H9 (cell line): ENCODE measurements around the gene TBX1. TPM values are rescaled to one million over a fixed set of nuclear protein-coding genes. Genes with fewer than 3 reads are reported as not detected.

Experiments used
- DNase-seq: peaks from one replicate; pipeline ENCODE4 v3.0.0-alpha.2; 2017
- H2AFZ ChIP-seq: one replicate; pipeline ENCODE4 v1.6.1; 2013; ENCODE audit warnings: mild to moderate bottlenecking, low read length, control low read depth, moderate library complexity
- H2AK5ac ChIP-seq: 2 replicates; pipeline ENCODE4 v1.6.1; 2013; ENCODE audit warnings: low read length, control low read depth, mixed read lengths; ENCODE audit not compliant: insufficient read length
- H2BK120ac ChIP-seq: one replicate; pipeline ENCODE4 v1.6.1; 2013; ENCODE audit warnings: low read depth, mild to moderate bottlenecking, low read length, control low read depth, inconsistent platforms; ENCODE audit not compliant: poor library complexity, severe bottlenecking
- H2BK12ac ChIP-seq: 2 replicates; pipeline ENCODE4 v1.6.1; 2013; ENCODE audit warnings: low read length, control low read depth, mixed read lengths, low read depth; ENCODE audit not compliant: insufficient read length
- H2BK15ac ChIP-seq: 2 replicates; pipeline ENCODE4 v1.6.1; 2013; ENCODE audit warnings: low read depth, low read length, control low read depth
- H2BK20ac ChIP-seq: one replicate; pipeline ENCODE4 v1.6.1; 2013; ENCODE audit warnings: low read depth, mild to moderate bottlenecking, low read length, control low read depth, inconsistent platforms; ENCODE audit not compliant: poor library complexity, severe bottlenecking
- H2BK5ac ChIP-seq: 2 replicates; pipeline ENCODE4 v1.6.1; 2013; ENCODE audit warnings: low read length, control low read depth, mixed read lengths; ENCODE audit not compliant: insufficient read length
- H3K14ac ChIP-seq: 2 replicates; pipeline ENCODE4 v1.6.1; 2013; ENCODE audit warnings: low read length, control low read depth; ENCODE audit not compliant: insufficient read depth
- H3K18ac ChIP-seq: 2 replicates; pipeline ENCODE4 v1.6.1; 2013; ENCODE audit warnings: low read depth, mild to moderate bottlenecking, mixed read lengths, low read length, control low read depth; ENCODE audit not compliant: insufficient read length
- H3K23ac ChIP-seq: 2 replicates; pipeline ENCODE4 v1.6.1; 2013; ENCODE audit warnings: low read length, control low read depth, mixed read lengths, low read depth; ENCODE audit not compliant: insufficient read length
- H3K23me2 ChIP-seq: 2 replicates; pipeline ENCODE4 v1.6.1; 2013; ENCODE audit warnings: low read depth, mild to moderate bottlenecking, mixed read lengths, low read length, control low read depth; ENCODE audit not compliant: insufficient read length, poor library complexity, severe bottlenecking
- H3K27ac ChIP-seq: 2 replicates; pipeline ENCODE4 v1.5.1; 2013; ENCODE audit warnings: low read length, control low read depth, mixed read lengths, low read depth; ENCODE audit not compliant: insufficient read length
- H3K27me3 ChIP-seq: 2 replicates; pipeline ENCODE4 v1.6.1; 2013; ENCODE audit warnings: low read length, control low read depth, inconsistent platforms; ENCODE audit not compliant: insufficient read depth
- H3K4ac ChIP-seq: 2 replicates; pipeline ENCODE4 v1.6.1; 2013; ENCODE audit warnings: low read depth, mild to moderate bottlenecking, control low read depth, inconsistent platforms, low read length, moderate library complexity
- H3K4me1 ChIP-seq: 2 replicates; pipeline ENCODE4 v1.6.1; 2013; ENCODE audit warnings: low read length, control low read depth, inconsistent platforms; ENCODE audit not compliant: insufficient read depth
- H3K4me2 ChIP-seq: 2 replicates; pipeline ENCODE4 v1.6.1; 2013; ENCODE audit warnings: low read length, control low read depth, mixed read lengths; ENCODE audit not compliant: insufficient read length, insufficient read depth
- H3K56ac ChIP-seq: 2 replicates; pipeline ENCODE4 v1.6.1; 2013; ENCODE audit warnings: low read depth, mild to moderate bottlenecking, mixed read lengths, low read length, control low read depth; ENCODE audit not compliant: insufficient read length
- H3K79me1 ChIP-seq: 2 replicates; pipeline ENCODE4 v1.6.1; 2013; ENCODE audit warnings: low read depth, mild to moderate bottlenecking, moderate library complexity, low read length, control low read depth, inconsistent platforms; ENCODE audit not compliant: insufficient read depth, poor library complexity, severe bottlenecking
- H3K79me2 ChIP-seq: 2 replicates; pipeline ENCODE4 v1.6.1; 2013; ENCODE audit warnings: low read length, control low read depth, inconsistent platforms; ENCODE audit not compliant: insufficient read depth
- H3K9ac ChIP-seq: 2 replicates; pipeline ENCODE4 v1.6.1; 2013; ENCODE audit warnings: low read length, control low read depth, mixed read lengths; ENCODE audit not compliant: insufficient read length; ENCODE audit errors: extremely low read depth
- H3K9me3 ChIP-seq: one replicate; pipeline ENCODE4 v1.6.1; 2013; ENCODE audit warnings: low read depth, low read length, inconsistent platforms; ENCODE audit not compliant: control insufficient read depth
- H3T11ph ChIP-seq: one replicate; pipeline ENCODE4 v1.6.1; 2013; ENCODE audit warnings: mild to moderate bottlenecking, low read length, control low read depth, inconsistent platforms
- H4K20me1 ChIP-seq: one replicate; pipeline ENCODE4 v1.6.1; 2013; ENCODE audit not compliant: control insufficient read depth, insufficient read length, insufficient read depth
- H4K5ac ChIP-seq: 2 replicates; pipeline ENCODE4 v1.6.1; 2013; ENCODE audit warnings: low read depth, mild to moderate bottlenecking, mixed read lengths, low read length, control low read depth; ENCODE audit not compliant: insufficient read length
- H4K8ac ChIP-seq: replicated peaks from 2 replicates; pipeline ENCODE4 v1.6.1; 2013; ENCODE audit warnings: low read length, control low read depth, mixed read lengths, low read depth; ENCODE audit not compliant: insufficient read length
- H4K91ac ChIP-seq: 2 replicates; pipeline ENCODE4 v1.6.1; 2013; ENCODE audit warnings: low read depth, mild to moderate bottlenecking, moderate library complexity, mixed read lengths, low read length, control low read depth; ENCODE audit not compliant: insufficient read length
- H3K27ac Mint-ChIP-seq, 3 experiments: 2 replicates in 2 of 3; 3 replicates in 1 of 3; pipeline ENCODE4 v1.8.0; 2020 to 2021; ENCODE audit warnings: mixed read lengths in 3 of 3, mild to moderate bottlenecking in 1 of 3, moderate library complexity in 1 of 3
- H3K27me3 Mint-ChIP-seq: 2 replicates; pipeline ENCODE4 v1.8.0; 2021; ENCODE audit warnings: low read depth, mild to moderate bottlenecking, moderate library complexity, mixed read lengths
- H3K36me3 Mint-ChIP-seq, 3 experiments: 2 replicates in 2 of 3; 3 replicates in 1 of 3; pipeline ENCODE4 v1.8.0; 2020 to 2021; ENCODE audit warnings: low read depth in 3 of 3, mixed read lengths in 3 of 3; ENCODE audit not compliant: insufficient read depth in 1 of 3
- H3K4me1 Mint-ChIP-seq, 2 experiments: 2 replicates each; pipeline ENCODE4 v1.8.0; 2020; ENCODE audit warnings: mixed read lengths in 2 of 2
- H3K4me3 Mint-ChIP-seq, 2 experiments: 2 replicates in 1 of 2; 3 replicates in 1 of 2; pipeline ENCODE4 v1.8.0; 2020 to 2021; ENCODE audit warnings: mild to moderate bottlenecking in 2 of 2, mixed read lengths in 2 of 2, moderate library complexity in 1 of 2
- H3K9me3 Mint-ChIP-seq, 2 experiments: 2 replicates in 1 of 2; 3 replicates in 1 of 2; pipeline ENCODE4 v1.8.0; 2020; ENCODE audit warnings: mild to moderate bottlenecking in 2 of 2, mixed read lengths in 2 of 2, moderate library complexity in 1 of 2
- CTCF ChIP-seq: fragments of 200-600 bp; sonication (generic); conservative IDR thresholded peaks from 3 replicates; pipeline ENCODE4 v1.8.0; 2021; ENCODE audit warnings: antibody characterized with exemption, mild to moderate bottlenecking
- WGBS: extraction: QIAGEN DNeasy Blood & Tissue Kit; methylation state at CpG from one replicate; pipeline ENCODE4 v1.1.7; 2013; ENCODE audit warnings: missing lambda C conversion rate, low lambda C conversion rate, mixed read lengths; ENCODE audit not compliant: insufficient read length; ENCODE audit errors: extremely low coverage; 5-methylcytosine and 5-hydroxymethylcytosine counted together
- total RNA-seq: library from RNA; stranded (reverse); gene quantifications from 2 replicates; pipeline ENCODE4 v1.2.1, GENCODE V29; 2021

Gene TBX1
- total RNA-seq, 1 experiment from 2014 or later: 2.2 TPM

GRCh38 chr22:19765477-19766239 is 5.1 kb downstream of the TBX1 start:
- Histone ChIP-seq H3K56ac (no peak overlapping the region), H3K9me3 (no peaks in the 10 kb centered on the region), H3K14ac (no peak overlapping the region), H4K5ac (no peak overlapping the region), H4K20me1 (peaks cover 3% of the 10 kb centered on the region), H3K23me2 (peaks cover 4% of the 10 kb centered on the region), H3K23ac (no peak overlapping the region), H3K4ac (no peak overlapping the region), H2BK20ac (no peak overlapping the region), H2BK15ac (no peak overlapping the region; the same call in 1 of the 2 replicates), H3K9ac (no peak overlapping the region), H3K27me3 (peaks cover 72% of the 10 kb centered on the region), H3K27ac (no peak overlapping the region), H3K79me1 (no peaks in the 10 kb centered on the region), H2BK5ac (no peak overlapping the region), H3K18ac (no peak overlapping the region), H2BK120ac (no peak overlapping the region), H4K8ac (no peak overlapping the region), H2AFZ (no peak overlapping the region), H3K79me2 (no peaks in the 10 kb centered on the region), H3T11ph (no peak overlapping the region), H3K4me1 (peaks cover 4% of the 10 kb centered on the region; the same call in 1 of the 2 replicates), H2AK5ac (no peak overlapping the region), H2BK12ac (no peak overlapping the region), H4K91ac (no peak overlapping the region), H3K4me2 (peak overlapping the region; percentile 15)
- peaks cover 2 to 3% of the 10 kb centered on the region in 2 experiments; a peak in 1 of 5 replicates for H3K9me3 Mint-ChIP-seq
- peak overlapping the region; percentile 46 to 80 for H3K4me3 Mint-ChIP-seq
- no CpG with 5 or more reads among the region's 83 CpGs for WGBS
- no peak overlapping the region for H3K27ac Mint-ChIP-seq
- peaks cover 89% of the 10 kb centered on the region for H3K27me3 Mint-ChIP-seq
- TF ChIP-seq CTCF: no peak
- H3K4me1 Mint-ChIP-seq: peaks cover 6 to 41% of the 10 kb centered on the region in 2 experiments
- DNase-seq: peak; percentile 69
- peaks cover 0 to 3% (median 0%) of the 10 kb centered on the region in 3 experiments; a peak in 2 of 7 replicates for H3K36me3 Mint-ChIP-seq
